Choroid plexus epithelial cell (primary cell): ENCODE results near the gene WDR91.

Experiments
- DNase-seq: peaks from one replicate; pipeline ENCODE4 v3.0.0-alpha.2; 2010; ENCODE audit warnings: low read depth
- H3K4me3 ChIP-seq: 2 replicates; pipeline ENCODE4 v1.5.1; 2011; ENCODE audit warnings: low read depth, mild to moderate bottlenecking, control low read depth, low read length, moderate library complexity
- TF ChIP-seq, protein P1 (sequence below): conservative IDR thresholded peaks from 2 replicates; pipeline ENCODE4 v1.5.1; 2011; ENCODE audit warnings: low read depth, mild to moderate bottlenecking, control low read depth, inconsistent platforms, low read length, moderate library complexity

The WDR91 gene

GRCh38 chr7:135170274-135170997 lies 40.9 kb downstream of the WDR91 start, which contains the start of gene CYREN:
CYREN (minus strand) TSS chr7:135170707; CDS start chr7:135168922, 1,785 bp downstream.
- TF ChIP-seq, protein P1, sequence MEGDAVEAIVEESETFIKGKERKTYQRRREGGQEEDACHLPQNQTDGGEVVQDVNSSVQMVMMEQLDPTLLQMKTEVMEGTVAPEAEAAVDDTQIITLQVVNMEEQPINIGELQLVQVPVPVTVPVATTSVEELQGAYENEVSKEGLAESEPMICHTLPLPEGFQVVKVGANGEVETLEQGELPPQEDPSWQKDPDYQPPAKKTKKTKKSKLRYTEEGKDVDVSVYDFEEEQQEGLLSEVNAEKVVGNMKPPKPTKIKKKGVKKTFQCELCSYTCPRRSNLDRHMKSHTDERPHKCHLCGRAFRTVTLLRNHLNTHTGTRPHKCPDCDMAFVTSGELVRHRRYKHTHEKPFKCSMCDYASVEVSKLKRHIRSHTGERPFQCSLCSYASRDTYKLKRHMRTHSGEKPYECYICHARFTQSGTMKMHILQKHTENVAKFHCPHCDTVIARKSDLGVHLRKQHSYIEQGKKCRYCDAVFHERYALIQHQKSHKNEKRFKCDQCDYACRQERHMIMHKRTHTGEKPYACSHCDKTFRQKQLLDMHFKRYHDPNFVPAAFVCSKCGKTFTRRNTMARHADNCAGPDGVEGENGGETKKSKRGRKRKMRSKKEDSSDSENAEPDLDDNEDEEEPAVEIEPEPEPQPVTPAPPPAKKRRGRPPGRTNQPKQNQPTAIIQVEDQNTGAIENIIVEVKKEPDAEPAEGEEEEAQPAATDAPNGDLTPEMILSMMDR, result peak; percentile 51
- peak within 1 kb of the TSS; percentile 78 for H3K4me3 ChIP-seq
- peak; percentile 93 for DNase-seq

- peak; percentile 77 for DNase-seq
- H3K4me3 ChIP-seq, result peak overlapping the region; percentile 78
- TF ChIP-seq, protein P1, result no peak
Observed at GRCh38 chr7:135169964-135170273, 41.4 kb downstream of the WDR91 start.

DNA sequence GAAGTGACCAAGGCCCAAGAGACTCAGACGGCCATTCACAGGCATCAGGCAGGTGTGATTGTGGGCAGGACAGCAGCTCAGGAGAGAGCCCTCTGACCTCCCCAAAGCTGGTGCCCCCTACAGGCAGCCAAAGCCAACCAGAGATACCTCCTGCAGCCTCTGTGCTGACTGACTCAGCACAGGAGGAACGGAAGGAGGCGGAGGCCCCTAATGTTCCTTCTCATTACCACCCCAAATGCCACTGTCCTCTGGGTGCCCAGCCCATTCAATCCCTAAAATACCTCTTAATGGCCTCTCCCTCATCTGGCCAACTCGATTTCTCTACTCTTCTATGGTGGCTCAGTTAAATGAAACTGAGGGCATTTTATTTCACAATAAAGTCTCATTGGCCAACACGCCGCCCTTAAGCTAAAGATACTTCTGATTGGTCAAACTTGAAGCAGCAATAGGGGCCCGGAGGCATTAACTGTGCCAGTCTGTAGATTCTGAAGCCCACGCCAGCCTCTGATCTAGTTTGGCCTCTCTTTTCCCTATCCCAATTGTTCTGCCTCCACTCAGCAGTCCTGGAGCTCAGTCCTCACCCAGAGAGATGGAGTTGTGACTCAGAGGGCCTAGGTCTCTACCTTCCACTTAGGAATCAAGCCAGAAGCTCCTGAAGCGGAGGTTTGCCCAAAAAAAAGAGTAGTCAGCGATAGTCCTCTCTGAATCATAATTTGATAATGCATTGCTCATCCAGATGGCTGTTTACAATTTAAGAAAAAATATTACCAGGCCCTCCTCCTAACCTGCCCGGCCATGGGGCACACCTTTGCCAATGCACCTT lies 42.0 kb downstream of the WDR91 start:
- H3K4me3 ChIP-seq, result peak overlapping the region; percentile 78
- TF ChIP-seq, protein P1, result peak; percentile 58
- DNase-seq, result peak; percentile 42

- DNase-seq, result no peak
- H3K4me3 ChIP-seq, result no peak overlapping the region
- TF ChIP-seq, protein P1, result no peak
Observed at GRCh38 chr7:135168489-135169140, 42.7 kb downstream of the WDR91 start.

- H3K4me3 ChIP-seq, result no peak overlapping the region
- DNase-seq, result no peak
- TF ChIP-seq, protein P1, result no peak
Observed at GRCh38 chr7:135168001-135168400, 43.3 kb downstream of the WDR91 start.

DNA sequence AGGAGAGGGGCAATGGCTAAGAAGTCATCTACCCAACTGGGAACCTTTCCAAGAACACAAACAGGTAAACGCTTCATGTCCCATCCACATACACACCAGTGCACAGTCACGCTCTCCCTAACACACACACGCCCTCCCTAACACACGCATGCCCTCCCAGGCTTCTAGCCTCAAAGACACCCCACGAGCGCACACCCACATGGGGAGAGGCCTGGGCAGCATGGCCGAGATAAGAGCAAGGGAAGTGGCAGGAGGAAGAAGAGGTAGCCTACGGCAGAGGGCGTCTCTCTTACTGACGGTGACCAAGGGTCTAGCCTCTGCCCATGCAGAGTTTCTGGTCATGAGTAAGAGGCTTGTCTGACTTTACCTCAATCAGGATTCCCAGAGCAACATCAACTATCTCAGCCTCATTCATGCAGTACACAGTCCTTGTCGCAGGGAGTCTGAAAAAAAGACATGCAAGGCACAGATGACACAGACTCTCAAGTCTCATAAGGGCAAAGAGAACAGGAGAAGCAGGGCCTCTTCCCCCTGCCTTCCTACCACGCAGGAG lies 43.9 kb downstream of the WDR91 start:
- no peak for DNase-seq
- H3K4me3 ChIP-seq, result no peak overlapping the region
- TF ChIP-seq, protein P1, result no peak
